Dedifferentiated amniotic fluid mesenchymal stem cell (primary cell): ENCODE measurements around the gene MYOF.
"Not testable (repeated sequence)": the region's sequence is repeated elsewhere in the genome, so short reads cannot be mapped to it uniquely, and the experiment has no call there.

Experiments used
- DNase-seq: peaks from one replicate; pipeline ENCODE4 v3.0.0-alpha.2; 2016; ENCODE audit errors: extremely low spot score

Gene MYOF

GRCh38 chr10:93485690-93486089 is 3.6 kb upstream of the MYOF start:
- no peak for DNase-seq

DNA sequence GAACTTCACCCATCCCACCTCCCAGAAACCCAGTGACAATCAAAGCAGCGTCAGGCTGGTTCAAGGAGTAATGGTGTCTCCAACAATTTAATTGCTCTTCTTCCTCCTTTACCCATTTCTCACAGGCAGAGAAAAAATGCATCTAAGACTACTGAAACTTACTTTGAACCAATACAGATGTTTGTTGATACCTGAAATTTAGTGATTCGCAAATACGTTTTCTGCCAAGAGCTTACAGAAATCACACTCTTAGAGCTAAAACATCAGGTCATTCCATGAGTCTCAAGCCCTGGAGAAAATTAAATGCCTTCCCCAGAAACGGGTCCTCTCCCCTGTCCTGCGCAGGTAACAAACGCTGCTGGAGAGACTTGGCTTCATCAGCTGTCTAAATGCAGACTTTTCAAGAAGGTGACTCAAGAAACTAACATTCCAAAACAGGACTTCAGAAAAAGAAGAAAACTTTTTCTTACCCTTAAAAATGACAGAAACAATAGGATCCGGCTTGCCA is 443 bp downstream of the MYOF start:
- no peak for DNase-seq

DNA sequence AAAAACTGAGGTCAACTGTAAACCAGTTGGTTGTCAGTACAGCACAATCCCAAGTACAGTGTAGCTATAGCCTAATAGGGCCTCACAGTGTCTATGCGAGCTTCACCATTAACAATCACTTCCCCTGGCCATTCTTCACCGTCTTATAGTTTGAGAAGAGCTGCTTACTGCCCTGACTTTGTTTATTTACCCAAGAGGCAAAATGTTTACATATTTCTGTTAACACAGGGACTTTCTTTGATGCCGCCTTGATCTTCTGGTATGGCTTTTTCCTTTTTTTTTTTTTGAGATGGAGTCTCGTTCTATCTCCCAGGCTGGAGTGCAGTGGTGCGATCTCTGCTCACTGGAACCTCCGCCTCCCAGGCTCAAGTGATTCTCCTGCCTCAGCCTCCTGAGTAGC is 3.3 kb downstream of the MYOF start:
- no peak for DNase-seq

DNA sequence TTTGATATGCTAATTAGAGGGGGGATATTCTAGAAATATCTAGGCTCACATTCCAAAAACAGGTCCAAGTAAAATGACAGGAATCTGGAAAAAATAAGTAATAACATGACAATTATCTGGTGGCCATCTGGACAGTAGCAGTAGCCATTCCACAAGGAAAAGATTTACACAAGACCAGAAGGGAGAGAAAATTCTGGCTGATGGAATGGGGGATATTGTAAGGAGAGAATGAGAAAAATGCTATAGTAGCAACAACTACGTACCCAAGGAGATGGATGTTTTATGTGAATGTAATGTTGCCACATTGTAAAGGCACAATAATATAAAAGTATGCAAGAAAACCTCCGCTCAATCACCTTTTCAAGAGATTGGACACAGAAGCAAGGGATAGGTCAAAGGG is 5.4 kb downstream of the MYOF start:
- no peak for DNase-seq

GRCh38 chr10:93475871-93476270 is 6.3 kb downstream of the MYOF start:
- no peak for DNase-seq

- no peak for DNase-seq
Measured at GRCh38 chr10:93475227-93475626, 6.9 kb downstream of the MYOF start.

DNA sequence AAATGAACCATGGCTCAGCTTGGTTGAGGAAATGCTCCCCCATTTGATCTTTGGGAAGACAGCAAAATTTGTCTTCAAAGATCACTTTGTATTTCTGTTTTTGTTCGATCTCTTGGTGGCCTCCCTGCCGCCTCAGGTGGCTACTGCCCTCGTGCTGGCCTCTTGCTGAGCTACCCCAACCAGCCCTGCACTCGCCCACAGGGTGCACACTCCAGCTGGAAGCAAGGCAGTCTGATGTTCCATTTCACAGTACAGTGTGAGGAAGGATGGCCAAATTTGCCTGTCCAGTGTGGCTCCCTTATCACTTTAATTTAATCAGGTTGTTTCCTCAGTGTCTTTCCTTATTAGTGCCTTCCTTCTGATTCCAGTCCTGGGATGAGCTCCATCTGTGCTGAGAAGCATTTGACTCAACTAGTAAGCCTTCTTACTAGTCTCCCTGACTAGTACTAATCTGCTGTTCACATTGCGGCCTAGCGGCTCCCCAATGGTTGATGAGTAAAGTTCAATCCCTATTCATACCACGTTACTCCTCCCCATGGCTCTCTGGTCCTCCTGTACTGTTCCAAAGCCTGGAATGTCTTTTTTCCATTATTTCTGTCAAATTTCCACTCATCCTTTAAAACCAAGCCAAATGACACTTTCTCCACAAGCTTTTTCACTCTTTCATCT is 8.2 kb downstream of the MYOF start:
- DNase-seq = no peak

- no peak for DNase-seq
Measured at GRCh38 chr10:93473161-93473560, 9.0 kb downstream of the MYOF start.

DNA sequence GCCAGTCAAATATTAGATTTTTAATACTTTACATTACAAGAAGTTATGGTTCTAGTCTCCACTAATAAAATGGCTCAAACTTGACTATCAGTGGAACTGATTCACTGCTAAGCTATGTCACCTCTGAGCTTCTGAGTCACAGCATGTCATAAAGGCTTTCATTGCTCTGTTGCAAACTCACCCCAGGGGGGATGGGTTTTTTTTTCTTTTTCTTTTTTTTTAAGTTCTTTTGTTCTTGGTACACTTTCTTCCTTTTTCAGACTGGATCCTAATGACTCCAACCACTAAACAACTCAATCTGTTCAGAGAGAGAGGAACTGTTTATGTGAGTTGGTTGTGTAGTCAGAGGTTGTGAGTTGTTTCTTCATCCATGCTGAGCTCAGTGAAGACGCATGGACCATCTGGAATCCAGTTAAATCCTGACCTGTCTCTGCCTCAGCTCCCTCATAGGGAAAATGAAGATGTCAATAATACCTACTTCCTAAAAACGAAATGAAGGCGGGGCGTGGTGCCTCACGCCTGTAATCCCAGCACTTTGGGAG is 11.0 kb downstream of the MYOF start:
- peak; percentile 80 for DNase-seq

DNA sequence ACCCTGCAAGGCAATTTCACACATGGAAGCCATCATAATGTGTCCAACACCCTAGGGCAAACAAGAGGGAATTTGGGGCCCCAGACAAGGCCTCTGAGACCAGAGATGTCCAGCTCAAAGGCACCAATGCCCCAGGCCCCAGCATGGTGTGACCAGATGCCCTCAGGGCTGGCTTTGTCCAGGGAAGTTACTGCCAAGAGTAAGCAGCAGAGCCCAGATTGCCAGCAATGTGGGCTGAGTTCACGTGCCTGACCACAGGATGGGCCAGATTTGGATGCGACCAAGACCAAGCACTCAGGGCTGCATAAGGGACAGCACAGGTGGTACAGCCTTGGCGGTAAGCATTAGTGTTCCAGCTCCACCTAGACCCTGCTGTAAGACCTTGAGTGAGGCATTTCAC is 12.7 kb downstream of the MYOF start:
- DNase-seq = no peak

- peak; percentile 87 for DNase-seq
Measured at GRCh38 chr10:93468461-93469213, 13.5 kb downstream of the MYOF start.

DNA sequence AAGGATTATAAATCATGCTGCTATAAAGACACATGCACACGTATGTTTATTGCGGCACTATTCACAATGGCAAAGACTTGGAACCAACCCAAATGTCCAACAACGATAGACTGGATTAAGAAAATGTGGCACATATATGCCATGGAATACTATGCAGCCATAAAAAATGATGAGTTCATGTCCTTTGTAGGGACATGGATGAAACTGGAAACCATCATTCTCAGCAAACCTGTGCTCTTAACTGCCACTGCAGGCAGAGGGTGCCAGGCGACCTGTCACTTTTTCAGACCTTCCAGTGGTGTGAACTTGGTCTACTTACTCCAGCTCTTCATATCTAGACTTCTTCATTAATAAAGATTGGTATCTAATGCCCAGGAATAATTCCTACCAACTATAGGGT is 14.5 kb downstream of the MYOF start:
- not testable (repeated sequence) for DNase-seq

- DNase-seq = peak; percentile 95
Measured at GRCh38 chr10:93465806-93466675, 16.1 kb downstream of the MYOF start.

GRCh38 chr10:93464776-93465388 is 17.3 kb downstream of the MYOF start:
- DNase-seq = no peak

GRCh38 chr10:93463723-93464476 is 18.2 kb downstream of the MYOF start:
- DNase-seq = peak; percentile 78

GRCh38 chr10:93462881-93463280 is 19.3 kb downstream of the MYOF start:
- no peak for DNase-seq

- no peak for DNase-seq
Measured at GRCh38 chr10:93462371-93462770, 19.8 kb downstream of the MYOF start.

DNA sequence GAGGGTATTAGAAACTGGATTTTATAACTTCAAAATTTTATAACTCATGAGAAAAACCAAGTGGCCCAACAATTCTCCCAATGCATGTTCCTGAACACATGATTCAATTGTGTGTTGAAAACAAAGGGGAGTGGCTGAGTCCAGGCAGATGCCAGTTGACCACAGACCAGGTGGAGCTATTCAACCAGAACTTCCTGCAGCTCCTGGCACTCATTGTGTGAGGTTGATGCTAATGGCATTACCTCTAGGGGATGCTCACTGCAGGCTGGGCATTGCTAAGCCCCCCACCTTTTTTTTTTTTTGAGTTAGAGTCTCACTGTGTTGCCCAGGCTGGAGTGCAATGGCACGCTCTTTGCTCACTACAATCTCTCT is 20.3 kb downstream of the MYOF start:
- DNase-seq = no peak

- DNase-seq = no peak
Measured at GRCh38 chr10:93461109-93461806, 20.9 kb downstream of the MYOF start.

DNA sequence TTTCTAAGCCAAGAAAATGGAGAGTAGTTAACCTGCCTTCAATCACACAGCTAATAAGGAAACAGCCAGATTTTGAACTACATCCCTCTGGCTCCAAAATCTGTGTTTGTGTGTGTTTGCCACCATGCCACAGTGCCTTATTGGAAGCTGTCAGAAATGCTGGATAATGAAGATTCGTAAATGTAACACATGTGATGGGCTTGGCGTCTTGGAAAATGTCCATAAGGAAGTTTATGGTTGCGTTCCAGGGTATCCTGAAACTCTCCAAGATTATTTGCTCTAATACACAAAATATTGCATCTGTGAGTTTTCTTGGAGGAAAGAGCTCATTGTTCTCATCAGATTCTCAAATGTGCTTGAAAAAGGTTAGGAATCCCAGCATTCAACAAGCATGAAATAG is 22.7 kb downstream of the MYOF start:
- no peak for DNase-seq
